B cell (primary cell): ENCODE measurements around the gene CDK10.

ENCODE experiments used
- EZH2 ChIP-seq: IDR thresholded peaks from 2 replicates; pipeline ENCODE4 v1.6.1; 2012; ENCODE audit warnings: borderline replicate concordance, low read depth, mild to moderate bottlenecking, moderate library complexity, low read length; ENCODE audit not compliant: insufficient read depth, poor library complexity, severe bottlenecking
- TF ChIP-seq, protein P1 (sequence below): fragments of 200-600 bp; IDR thresholded peaks from one replicate; pipeline ENCODE4 v1.8.0; 2022; ENCODE audit warnings: antibody characterized with exemption, mild to moderate bottlenecking

DNA sequence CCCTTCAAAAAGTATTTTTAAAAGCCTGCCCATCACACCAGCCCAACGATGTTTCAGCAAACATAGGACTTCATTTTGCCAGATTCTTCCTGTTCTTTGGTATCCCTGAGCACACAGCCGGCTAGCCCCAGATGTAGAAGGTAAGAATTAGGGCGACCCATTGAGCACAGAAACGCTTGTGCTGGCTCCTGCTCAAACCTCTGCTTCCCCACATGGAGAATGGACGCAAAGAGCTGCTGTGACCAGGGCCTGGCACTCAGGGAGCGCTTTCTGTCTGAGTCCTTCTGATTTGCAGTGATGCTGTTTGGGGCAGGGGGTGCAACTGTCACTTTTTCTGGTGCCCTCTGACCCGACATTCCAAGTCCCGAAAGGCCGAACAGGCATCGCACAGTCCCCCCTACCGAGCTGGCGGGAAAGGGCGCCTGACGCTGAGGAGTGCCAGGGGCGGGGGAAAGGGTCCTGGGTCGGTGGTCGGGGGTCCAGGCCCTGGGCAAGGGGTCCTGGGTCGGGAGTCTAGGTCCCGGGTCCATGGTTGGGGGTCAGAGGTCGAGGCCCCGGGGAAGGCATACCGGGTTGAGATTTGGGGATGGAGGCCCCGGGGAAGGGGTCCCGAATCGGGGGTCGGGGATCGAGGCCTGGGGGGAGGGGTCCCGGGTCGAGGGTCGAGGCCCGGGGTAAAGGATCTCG is 29.9 kb upstream of the CDK10 start:
- TF ChIP-seq, protein P1, sequence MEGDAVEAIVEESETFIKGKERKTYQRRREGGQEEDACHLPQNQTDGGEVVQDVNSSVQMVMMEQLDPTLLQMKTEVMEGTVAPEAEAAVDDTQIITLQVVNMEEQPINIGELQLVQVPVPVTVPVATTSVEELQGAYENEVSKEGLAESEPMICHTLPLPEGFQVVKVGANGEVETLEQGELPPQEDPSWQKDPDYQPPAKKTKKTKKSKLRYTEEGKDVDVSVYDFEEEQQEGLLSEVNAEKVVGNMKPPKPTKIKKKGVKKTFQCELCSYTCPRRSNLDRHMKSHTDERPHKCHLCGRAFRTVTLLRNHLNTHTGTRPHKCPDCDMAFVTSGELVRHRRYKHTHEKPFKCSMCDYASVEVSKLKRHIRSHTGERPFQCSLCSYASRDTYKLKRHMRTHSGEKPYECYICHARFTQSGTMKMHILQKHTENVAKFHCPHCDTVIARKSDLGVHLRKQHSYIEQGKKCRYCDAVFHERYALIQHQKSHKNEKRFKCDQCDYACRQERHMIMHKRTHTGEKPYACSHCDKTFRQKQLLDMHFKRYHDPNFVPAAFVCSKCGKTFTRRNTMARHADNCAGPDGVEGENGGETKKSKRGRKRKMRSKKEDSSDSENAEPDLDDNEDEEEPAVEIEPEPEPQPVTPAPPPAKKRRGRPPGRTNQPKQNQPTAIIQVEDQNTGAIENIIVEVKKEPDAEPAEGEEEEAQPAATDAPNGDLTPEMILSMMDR = no peak
- TF ChIP-seq EZH2 = no peak
